Renal cortex interstitium (tissue), 11 donors: ENCODE measurements around the gene VRK1. TPM values are rescaled to one million over a fixed set of nuclear protein-coding genes. Genes with fewer than 3 reads are reported as not detected.

Source experiments
- DNase-seq, 11 donors: peaks; one replicate each; pipeline ENCODE4 v3.0.0-alpha.2; 2013; ENCODE audit warnings: low read depth in 9 of 11, low spot score in 4 of 11; ENCODE audit errors: extremely low read depth in 1 of 11
- polyA plus RNA-seq, 3 donors: library from polyadenylated mRNA; unstranded; fragments of 120-200 nt; gene quantifications; one replicate each; pipeline ENCODE4 v1.2.1, GENCODE V29; 2013; ENCODE audit not compliant: insufficient read length in 3 of 3

Gene VRK1
- polyA plus RNA-seq, 3 donors = 20.5 to 27.6 (median 24.1) TPM

DNA sequence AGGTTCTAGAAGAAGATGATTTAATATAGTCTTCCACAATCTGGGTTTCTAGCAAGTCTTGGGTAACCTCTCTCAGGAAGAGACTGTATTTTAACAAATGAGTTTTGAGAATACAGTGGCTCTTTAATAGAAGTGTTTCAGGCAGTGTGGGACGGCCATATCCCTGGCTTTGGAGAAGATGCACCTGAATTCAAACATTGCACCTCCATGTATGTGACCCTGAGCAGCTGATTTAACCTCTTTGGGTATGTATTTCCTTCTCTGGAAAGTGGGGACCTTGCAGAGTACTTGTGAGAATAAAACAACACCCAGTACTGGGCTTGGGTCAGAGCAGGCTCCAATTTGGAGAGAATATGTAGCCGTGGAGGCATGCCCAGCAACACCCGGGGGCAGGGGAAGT lies 15.8 kb upstream of the VRK1 start:
- DNase-seq = no peak

DNA sequence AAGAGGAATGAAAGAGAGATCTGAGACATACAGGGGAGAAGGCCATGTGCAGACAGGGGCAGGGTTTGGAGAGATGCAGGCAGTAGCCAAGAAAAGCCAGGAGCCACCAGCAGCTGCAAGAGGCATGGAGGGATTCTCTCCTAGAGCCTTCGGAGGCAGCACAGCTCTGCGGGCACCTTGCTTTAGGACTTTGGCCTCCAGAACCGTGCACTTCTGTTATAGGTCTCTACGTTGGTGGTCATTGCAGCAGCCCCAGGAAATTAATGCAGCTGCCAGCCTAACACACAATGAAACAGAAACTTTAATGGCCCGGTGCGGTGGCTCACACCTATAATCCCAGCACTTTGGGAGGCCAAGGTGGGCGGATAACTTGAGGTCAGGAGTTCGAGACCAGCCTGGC lies 14.7 kb upstream of the VRK1 start:
- no peak for DNase-seq

DNA sequence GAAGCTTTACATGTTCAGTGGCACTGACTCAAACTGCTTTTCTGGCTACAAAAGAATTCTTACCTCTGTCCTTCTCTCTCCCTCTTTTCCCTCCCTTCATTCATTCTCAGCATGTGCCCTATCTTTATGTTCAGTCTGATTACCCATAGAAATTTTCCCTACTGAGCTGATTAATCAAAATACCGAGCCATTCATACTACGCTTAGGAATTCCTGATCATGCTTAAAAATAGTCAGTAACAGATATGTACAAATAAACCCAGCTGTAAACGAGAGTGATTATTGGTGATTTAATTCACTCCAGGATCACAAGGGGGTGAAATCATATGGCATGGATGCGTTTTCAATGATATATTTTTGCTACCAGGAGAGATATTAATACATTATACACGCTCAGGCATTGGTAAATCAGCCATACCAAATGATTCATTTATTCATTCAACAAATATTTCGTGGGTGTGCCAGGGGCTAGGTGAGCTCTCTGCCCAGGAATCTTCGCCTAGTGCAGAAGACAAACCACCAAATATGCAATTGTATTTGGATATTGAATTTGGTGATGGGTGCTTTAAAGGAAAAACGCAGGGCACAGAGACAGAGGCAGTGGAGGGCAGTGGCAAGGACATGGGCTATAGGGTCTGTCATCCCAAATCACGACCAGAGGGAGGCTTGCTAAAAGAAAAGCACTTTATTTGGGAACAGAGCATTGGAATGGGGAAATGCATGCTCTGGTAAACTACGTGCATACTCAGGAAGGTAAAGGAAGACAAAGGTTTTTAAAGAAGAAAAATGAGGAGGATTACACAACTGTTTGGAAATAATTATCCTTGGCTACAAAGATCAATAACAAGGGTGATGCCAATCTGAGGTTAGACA lies 13.9 kb upstream of the VRK1 start:
- DNase-seq = no peak

DNA sequence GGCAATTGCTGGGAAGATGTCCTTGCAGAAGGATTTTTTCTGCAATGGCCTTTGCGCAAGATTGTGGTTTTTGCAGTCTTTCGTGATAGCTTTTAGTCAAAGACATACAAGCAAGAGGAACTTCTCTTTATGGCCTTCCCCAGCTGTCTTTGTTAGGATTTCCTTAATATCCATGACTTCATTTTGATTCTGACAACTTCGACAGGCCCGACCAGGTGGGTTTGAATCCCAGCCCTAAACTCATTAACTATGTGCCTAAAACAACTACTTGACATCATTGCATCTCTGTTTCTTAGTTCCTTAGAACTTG lies 13.3 kb upstream of the VRK1 start:
- no peak for DNase-seq

DNA sequence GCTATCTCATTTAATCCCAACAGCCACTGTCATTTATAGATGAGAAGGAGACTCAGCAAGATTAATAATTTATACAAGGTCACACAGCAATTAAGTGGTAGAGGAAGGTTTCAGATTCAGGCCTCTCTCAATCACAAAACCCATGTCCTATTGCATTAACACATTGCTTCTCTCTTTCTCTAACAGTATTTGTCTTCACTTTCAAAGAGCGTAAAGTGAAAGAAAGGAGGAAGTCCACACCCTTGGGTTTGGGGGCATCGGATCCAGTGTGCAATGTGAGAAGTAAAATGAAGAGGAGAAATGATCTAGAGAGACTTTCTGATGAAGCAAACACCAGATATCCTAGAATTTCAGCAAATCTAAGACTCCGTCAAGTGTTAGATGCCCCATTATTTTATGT lies 7.0 kb upstream of the VRK1 start:
- no peak for DNase-seq

GRCh38 chr14:96790706-96791105 lies 6.5 kb upstream of the VRK1 start:
- DNase-seq = no peak

DNA sequence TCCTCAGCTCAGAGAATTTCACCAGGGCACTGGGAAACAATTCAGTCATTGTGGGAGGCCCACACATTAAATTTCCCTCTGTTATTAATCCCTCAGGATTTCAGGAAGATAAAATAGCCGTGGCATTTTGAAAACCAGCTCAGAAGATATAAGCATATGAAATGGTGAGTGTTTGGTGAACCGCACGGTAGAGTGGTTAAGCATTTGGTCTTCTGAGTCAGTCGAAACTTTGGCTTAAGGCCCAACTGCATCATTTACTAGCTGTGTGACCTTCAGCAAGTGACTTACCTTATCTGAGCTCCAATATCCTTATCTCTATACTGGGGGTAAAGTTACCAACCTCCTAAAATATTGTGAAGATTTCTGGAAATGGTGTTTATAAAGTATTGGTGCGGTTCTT lies 5.2 kb upstream of the VRK1 start:
- no peak for DNase-seq

- DNase-seq = peak in 2 of 11 donors; percentile 23 to 29
Observed at GRCh38 chr14:96792591-96792990, 4.6 kb upstream of the VRK1 start.

DNA sequence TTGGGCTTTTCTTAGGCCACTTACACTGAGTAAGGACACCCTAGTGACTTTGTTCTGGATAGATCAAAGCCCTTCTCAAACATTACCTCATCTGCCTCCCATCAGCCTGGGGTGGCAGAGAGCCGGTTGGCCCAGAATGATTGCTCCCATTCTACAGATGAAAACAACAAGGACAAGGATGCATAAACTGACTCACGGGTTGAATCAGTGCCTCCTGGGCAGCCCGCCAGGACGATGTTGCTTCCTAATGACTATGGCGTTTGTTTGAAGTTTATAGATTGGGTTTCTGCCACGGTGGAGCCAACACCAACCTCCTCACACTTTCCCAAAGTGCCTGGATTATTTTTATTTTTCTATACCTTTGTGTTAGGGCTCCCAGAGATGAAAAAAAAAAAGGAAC lies 3.6 kb upstream of the VRK1 start:
- no peak for DNase-seq

DNA sequence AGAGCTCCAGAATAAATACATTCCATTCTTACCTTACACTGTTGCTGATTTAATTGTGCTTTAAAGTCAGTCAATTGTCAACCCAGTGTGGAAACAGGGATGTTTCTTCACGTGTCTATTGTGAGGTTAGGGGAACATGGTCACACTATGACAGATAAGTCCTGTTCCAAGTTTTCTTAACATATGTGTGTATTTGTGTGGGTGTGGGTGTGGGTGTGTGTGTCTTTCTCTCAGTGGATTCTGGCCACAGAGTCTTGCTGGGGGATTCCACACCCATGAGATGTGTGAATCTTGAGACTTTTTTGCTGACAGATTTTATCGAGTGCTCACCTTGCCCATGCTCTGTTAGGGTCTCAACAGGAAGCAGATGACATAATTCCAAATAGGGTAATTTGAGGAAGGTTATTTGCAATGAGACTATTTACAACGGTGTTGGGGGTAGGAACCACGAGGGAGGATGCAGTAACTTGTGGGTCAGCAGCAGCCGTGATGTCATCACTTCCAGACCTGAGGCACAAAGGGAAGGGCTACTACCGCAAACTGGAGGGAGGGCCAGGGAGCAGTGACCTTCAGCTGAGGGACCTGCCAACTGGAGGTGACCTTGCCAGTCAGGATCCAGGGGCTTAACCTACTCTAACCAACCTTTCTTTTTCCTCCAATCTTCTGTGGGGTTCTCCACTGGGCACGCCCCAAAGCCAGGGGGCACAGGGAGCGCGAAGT lies 1.9 kb upstream of the VRK1 start:
- no peak for DNase-seq

DNA sequence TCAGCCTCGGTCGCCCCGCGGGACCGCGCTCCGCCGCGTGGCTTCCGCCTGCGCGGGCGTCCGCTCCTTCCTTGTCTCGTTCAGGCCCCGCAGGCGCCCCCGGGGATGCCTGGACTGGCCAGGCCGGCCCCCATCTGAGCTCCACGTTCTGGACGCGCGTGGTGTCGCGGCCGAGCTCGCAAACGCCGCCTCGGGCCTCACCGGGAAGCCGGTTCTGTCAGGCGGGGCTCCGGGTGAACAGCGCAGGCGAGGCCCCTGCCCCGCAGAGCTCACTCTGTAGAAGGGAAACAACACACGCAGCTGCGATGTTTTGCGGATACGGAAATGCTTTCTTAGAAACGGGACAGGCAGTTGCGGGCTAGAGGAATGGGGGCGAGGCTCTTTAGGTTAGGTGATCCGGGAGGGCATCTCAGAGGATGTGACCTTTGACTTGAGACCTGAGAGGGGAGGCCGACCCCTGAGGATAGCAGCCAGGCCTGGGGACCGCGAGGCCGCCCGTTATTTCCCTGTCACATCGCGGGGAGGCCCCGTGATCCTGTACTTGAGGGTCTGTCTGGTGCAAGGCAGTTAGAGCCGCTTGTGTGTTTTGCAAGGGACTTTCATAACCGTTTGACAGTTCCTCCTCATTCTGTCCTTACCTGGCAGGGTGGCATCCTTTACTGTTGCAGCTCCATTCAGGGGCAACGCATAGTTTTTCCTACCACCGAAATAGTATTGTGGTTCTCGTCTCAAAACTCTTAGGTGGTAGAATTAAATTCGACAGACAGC lies 584 bp downstream of the VRK1 start:
- peak in 2 of 11 donors; percentile 5 to 20 for DNase-seq

GRCh38 chr14:96798956-96799355 lies 1.8 kb downstream of the VRK1 start:
- DNase-seq = no peak

DNA sequence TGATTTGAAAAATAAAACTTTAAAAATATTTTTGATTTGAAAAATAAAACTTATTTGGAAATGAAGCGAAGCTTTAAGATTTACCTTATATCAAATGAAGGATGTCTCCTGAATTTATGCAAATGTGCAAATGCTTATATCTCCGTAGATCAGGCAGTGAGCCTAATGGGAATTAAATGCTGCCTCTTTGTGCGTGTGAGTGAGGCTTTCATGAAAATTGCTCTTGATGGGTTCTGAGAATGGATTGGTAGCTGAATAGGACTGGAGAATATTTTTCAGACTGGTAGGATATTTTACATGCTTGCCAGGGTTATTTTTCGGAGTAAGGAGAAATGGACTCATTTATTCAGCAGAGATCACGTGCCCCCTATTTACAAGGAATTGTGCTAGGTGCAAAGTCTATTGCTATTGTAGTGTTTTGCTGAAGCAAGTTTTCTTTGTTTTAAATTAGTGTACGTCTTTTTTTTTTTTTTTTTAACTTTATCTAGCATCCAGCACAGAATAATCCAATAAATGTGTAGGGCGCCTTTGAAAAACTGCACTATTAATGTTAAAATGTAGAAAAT lies 2.4 kb downstream of the VRK1 start:
- DNase-seq = no peak

GRCh38 chr14:96801931-96802330 lies 4.7 kb downstream of the VRK1 start:
- no peak for DNase-seq

- DNase-seq = no peak
Observed at GRCh38 chr14:96802963-96803362, 5.8 kb downstream of the VRK1 start.

DNA sequence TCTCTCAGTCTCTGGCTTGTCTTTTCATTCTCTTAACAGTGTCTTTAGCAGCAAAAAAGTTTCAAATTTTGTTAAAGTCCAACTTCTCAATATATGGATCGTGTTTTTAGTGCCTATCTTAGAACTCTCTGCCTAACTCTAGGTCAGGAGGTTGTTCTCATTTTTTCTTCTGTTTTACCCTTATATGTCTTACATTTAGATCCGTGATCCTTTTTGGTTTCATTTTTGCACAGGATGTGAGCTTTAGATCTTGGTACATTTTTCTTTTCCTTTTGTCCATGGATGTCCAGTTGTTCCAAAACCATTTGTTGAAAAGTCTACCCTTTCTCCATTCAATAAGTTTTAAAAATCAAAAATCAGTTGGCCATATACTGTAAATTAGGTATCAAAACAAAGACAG lies 6.8 kb downstream of the VRK1 start:
- no peak for DNase-seq

DNA sequence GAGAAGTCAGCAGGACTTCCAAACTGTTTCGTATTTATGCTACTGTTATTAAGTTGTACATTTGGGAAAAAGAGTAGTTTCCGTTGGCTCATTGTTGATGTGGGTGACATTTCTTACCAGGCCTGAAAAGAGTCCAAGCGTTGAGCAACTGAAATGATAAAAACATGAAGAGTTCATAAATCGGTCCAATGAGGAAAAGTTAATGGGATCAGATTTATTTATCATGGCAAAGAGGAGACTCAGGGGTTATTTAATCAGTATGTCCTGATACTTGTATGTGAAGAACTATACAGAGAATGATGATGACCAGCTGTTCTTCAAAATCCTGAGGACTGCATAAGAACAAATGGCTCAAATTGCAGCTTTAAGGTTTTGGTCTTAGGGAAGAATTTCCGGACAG lies 7.7 kb downstream of the VRK1 start:
- DNase-seq = peak in 3 of 11 donors; percentile 5 to 26 (median 20)

GRCh38 chr14:96805956-96806355 lies 8.8 kb downstream of the VRK1 start:
- DNase-seq = no peak

DNA sequence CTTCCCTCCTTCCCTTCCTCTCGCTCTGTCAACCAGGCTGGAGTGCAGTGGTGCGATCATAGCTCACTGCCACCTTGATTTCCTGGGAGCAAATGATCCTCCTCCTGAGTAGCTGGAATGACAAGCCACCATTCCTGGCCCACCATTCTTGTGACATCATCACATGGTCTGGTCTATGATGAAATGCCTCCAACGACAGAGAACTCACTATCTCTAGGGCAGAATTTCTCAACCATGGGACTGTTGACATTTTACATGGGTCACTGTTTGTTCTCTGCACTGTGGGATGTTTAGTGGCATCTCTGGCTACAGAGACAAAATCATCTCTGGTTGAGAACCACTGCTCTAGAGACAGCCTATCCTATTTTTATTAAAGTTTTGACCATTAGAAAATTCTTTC lies 9.7 kb downstream of the VRK1 start:
- DNase-seq = no peak
